IMR-90 (cell line): ENCODE measurements around the gene BRPF1. TPM values are rescaled to one million over a fixed set of nuclear protein-coding genes. Genes with fewer than 3 reads are reported as not detected.

ENCODE experiments used
- ATAC-seq: fragments of 200-7000 bp; cut with Tn5 transposase; 2 replicates; pipeline ENCODE4 v1.9.1; 2020; ENCODE audit warnings: low read depth, mild to moderate bottlenecking, moderate library complexity
- BruUV-seq: library from RNA; stranded (reverse); fragments of 400-500 nt; replicated peaks from 2 replicates; lab custom pipeline; 2021; lab: Mats Ljungman, UMichigan
- CTCF ChIA-PET: fragments of 300-600 bp; formaldehyde crosslinking; extraction: SDS; loops from one replicate; lab custom pipeline; 2021; ENCODE audit warnings: antibody characterized with exemption; lab: Yijun Ruan, JAX
- POLR2A ChIA-PET: fragments of 300-600 bp; sonication (Branson Sonifier 250); formaldehyde crosslinking; loops from one replicate; lab custom pipeline; 2022; ENCODE audit warnings: antibody characterized with exemption; ENCODE audit not compliant: unreplicated experiment; lab: Charles Lee
- DNase-seq: peaks from one replicate; pipeline ENCODE4 v3.0.0; 2013
- H2AFZ ChIP-seq: replicated peaks from 2 replicates; pipeline ENCODE3; 2013; ENCODE audit warnings: low read length, mild to moderate bottlenecking; ENCODE audit not compliant: poor library complexity
- H2AK5ac ChIP-seq: 2 replicates; pipeline ENCODE4 v1.6.1; 2013; ENCODE audit warnings: low read depth, low read length, inconsistent platforms
- H2AK9ac ChIP-seq: replicated peaks from 2 replicates; pipeline ENCODE3; 2013; ENCODE audit warnings: mild to moderate bottlenecking, low read depth, low read length, moderate library complexity; ENCODE audit not compliant: poor library complexity
- H2BK120ac ChIP-seq: 2 replicates; pipeline ENCODE4 v1.6.1; 2013; ENCODE audit warnings: low read depth, low read length, inconsistent platforms
- H2BK15ac ChIP-seq: 3 replicates; pipeline ENCODE4 v1.6.1; 2013; ENCODE audit warnings: low read depth, low read length, inconsistent platforms
- H2BK20ac ChIP-seq: 2 replicates; pipeline ENCODE4 v1.6.1; 2013; ENCODE audit warnings: low read depth, mild to moderate bottlenecking, inconsistent platforms, low read length, moderate library complexity
- H2BK5ac ChIP-seq: 2 replicates; pipeline ENCODE4 v1.6.1; 2013; ENCODE audit warnings: mild to moderate bottlenecking, low read depth, low read length, inconsistent platforms; ENCODE audit not compliant: poor library complexity, severe bottlenecking
- H3K14ac ChIP-seq: replicated peaks from 2 replicates; pipeline ENCODE4 v1.6.1; 2013; ENCODE audit warnings: low read depth, low read length, inconsistent platforms
- H3K18ac ChIP-seq: 2 replicates; pipeline ENCODE4 v1.6.1; 2013; ENCODE audit warnings: low read depth, low read length, control low read depth
- H3K23ac ChIP-seq: 2 replicates; pipeline ENCODE4 v1.6.1; 2013; ENCODE audit warnings: low read depth, low read length, inconsistent platforms
- H3K27ac ChIP-seq: 2 replicates; pipeline ENCODE4 v1.5.1; 2013; ENCODE audit warnings: mild to moderate bottlenecking, control low read depth, low read length; ENCODE audit not compliant: insufficient read depth
- H3K27me3 ChIP-seq: 2 replicates; pipeline ENCODE4 v1.6.1; 2013; ENCODE audit warnings: low read length; ENCODE audit not compliant: control insufficient read depth, insufficient read depth
- H3K36me3 ChIP-seq: 2 replicates; pipeline ENCODE4 v1.6.1; 2013; ENCODE audit warnings: low read length, mixed read lengths; ENCODE audit not compliant: control insufficient read depth, insufficient read depth
- H3K4ac ChIP-seq: 2 replicates; pipeline ENCODE4 v1.6.1; 2013; ENCODE audit warnings: low read depth, low read length, inconsistent platforms
- H3K4me1 ChIP-seq: 2 replicates; pipeline ENCODE4 v1.6.1; 2013; ENCODE audit warnings: low read length, mixed read lengths; ENCODE audit not compliant: control insufficient read depth, insufficient read depth
- H3K4me2 ChIP-seq: 2 replicates; pipeline ENCODE4 v1.6.1; 2013; ENCODE audit warnings: low read depth, mild to moderate bottlenecking, control low read depth, low read length, moderate library complexity
- H3K4me3 ChIP-seq: 2 replicates; pipeline ENCODE4 v1.5.1; 2013; ENCODE audit warnings: low read depth, mild to moderate bottlenecking, control low read depth, low read length, moderate library complexity; ENCODE audit not compliant: insufficient read depth
- H3K56ac ChIP-seq: 2 replicates; pipeline ENCODE4 v1.6.1; 2013; ENCODE audit warnings: low read length, inconsistent platforms; ENCODE audit not compliant: insufficient read depth; ENCODE audit errors: extremely low read depth
- H3K79me1 ChIP-seq, 2 experiments: 2 replicates each; pipeline ENCODE4 v1.6.1; 2013; ENCODE audit warnings: low read length in 2 of 2, inconsistent platforms in 1 of 2, low read depth in 1 of 2
- H3K9ac ChIP-seq: 2 replicates; pipeline ENCODE4 v1.6.1; 2013; ENCODE audit warnings: low read depth, low read length, control low read depth
- H3K9me1 ChIP-seq: 2 replicates; pipeline ENCODE4 v1.6.1; 2013; ENCODE audit warnings: low read length, inconsistent platforms; ENCODE audit not compliant: insufficient read depth
- H3K9me3 ChIP-seq: 2 replicates; pipeline ENCODE4 v1.6.1; 2013; ENCODE audit warnings: low read length; ENCODE audit not compliant: control insufficient read depth, insufficient read depth
- H4K20me1 ChIP-seq: 2 replicates; pipeline ENCODE4 v1.6.1; 2013; ENCODE audit warnings: low read length, inconsistent platforms; ENCODE audit not compliant: insufficient read depth
- H4K5ac ChIP-seq: 2 replicates; pipeline ENCODE4 v1.6.1; 2013; ENCODE audit warnings: mild to moderate bottlenecking, low read depth, low read length, control low read depth
- H4K8ac ChIP-seq, 2 experiments: 2 replicates each; pipeline ENCODE4 v1.6.1; 2013; ENCODE audit warnings: low read depth in 2 of 2, low read length in 2 of 2, control low read depth in 1 of 2, inconsistent platforms in 1 of 2
- H4K91ac ChIP-seq: 2 replicates; pipeline ENCODE4 v1.6.1; 2013; ENCODE audit warnings: low read depth, low read length, inconsistent platforms; ENCODE audit not compliant: insufficient read depth
- BHLHE40 ChIP-seq: fragments of 150-350 bp; IDR thresholded peaks from 2 replicates; pipeline ENCODE4 v1.6.1; 2016; ENCODE audit warnings: mild to moderate bottlenecking, low read depth, low read length
- CHD1 ChIP-seq: IDR thresholded peaks from 2 replicates; pipeline ENCODE4 v1.6.1; 2012; ENCODE audit warnings: low read depth, low read length, improper control_type of control experiment
- FOS ChIP-seq: fragments of 150-350 bp; IDR thresholded peaks from 2 replicates; pipeline ENCODE4 v1.6.1; 2016; ENCODE audit warnings: low read depth, low read length
- MAZ ChIP-seq: IDR thresholded peaks from 2 replicates; pipeline ENCODE4 v1.6.1; 2012; ENCODE audit warnings: low read depth, mild to moderate bottlenecking, low read length, improper control_type of control experiment, moderate library complexity, borderline replicate concordance
- MXI1 ChIP-seq: IDR thresholded peaks from 2 replicates; pipeline ENCODE4 v1.6.1; 2012; ENCODE audit warnings: low read depth, mild to moderate bottlenecking, low read length, moderate library complexity, borderline replicate concordance
- NFE2L2 ChIP-seq: fragments of 150-350 bp; IDR thresholded peaks from 2 replicates; pipeline ENCODE4 v1.6.1; 2016; ENCODE audit warnings: low read depth, mild to moderate bottlenecking, low read length
- POLR2A ChIP-seq: IDR thresholded peaks from 2 replicates; pipeline ENCODE4 v1.6.1; 2012; ENCODE audit warnings: mild to moderate bottlenecking, low read depth, low read length
- RAD21 ChIP-seq: IDR thresholded peaks from 2 replicates; pipeline ENCODE4 v1.6.1; 2012; ENCODE audit warnings: low read length, improper control_type of control experiment
- RCOR1 ChIP-seq: IDR thresholded peaks from 2 replicates; pipeline ENCODE4 v1.6.1; 2012; ENCODE audit warnings: mild to moderate bottlenecking, low read length, improper control_type of control experiment; ENCODE audit not compliant: insufficient replicate concordance
- RFX5 ChIP-seq: IDR thresholded peaks from 2 replicates; pipeline ENCODE4 v1.8.0; 2012; ENCODE audit warnings: low read depth, mild to moderate bottlenecking, low read length, moderate library complexity
- SMC3 ChIP-seq: fragments of 150-350 bp; IDR thresholded peaks from 2 replicates; pipeline ENCODE4 v1.6.1; 2016; ENCODE audit warnings: low read depth, mild to moderate bottlenecking, antibody characterized with exemption, low read length, moderate library complexity
- USF2 ChIP-seq: fragments of 150-350 bp; IDR thresholded peaks from 2 replicates; pipeline ENCODE4 v1.6.1; 2017; ENCODE audit warnings: mild to moderate bottlenecking, antibody characterized with exemption, low read length, low read depth
- WGBS, 2 experiments: methylation state at CpG; one replicate each; pipeline versions ENCODE4 v1.1.5 to v1.1.7; 2013; ENCODE audit warnings: missing lambda C conversion rate in 2 of 2; ENCODE audit not compliant: insufficient read length in 1 of 2; ENCODE audit errors: extremely low coverage in 2 of 2; 5-methylcytosine and 5-hydroxymethylcytosine counted together
- dilution Hi-C: fragments of 300-500 bp; cut with HindIII; formaldehyde crosslinking; loops from one replicate; pipeline ENCODE4 v1.14.3; 2018; ENCODE audit warnings: low sequenced_read_pairs; ENCODE audit not compliant: unreplicated experiment
- in situ Hi-C: fragments of 300-500 bp; cut with MboI; formaldehyde crosslinking; loops from 3 replicates; pipeline ENCODE4 v1.14.3; 2019; ENCODE audit warnings: low sequenced_read_pairs, inconsistent platforms, mixed read lengths
- intact Hi-C: fragments of 100-400 bp; cut with micrococcal nuclease; formaldehyde crosslinking; loops from 2 replicates; pipeline ENCODE4 v1.10.0; 2022
- polyA plus RNA-seq, 3 experiments: library from polyadenylated mRNA; depleted of rRNA; stranded (reverse); fragments of >200 nt; gene quantifications; 2 replicates each; pipeline ENCODE4 v1.2.3, GENCODE V29; 2012; ENCODE audit warnings: low replicate concordance in 1 of 3
- total RNA-seq: library from RNA; depleted of rRNA; stranded (reverse); fragments of >200 nt; gene quantifications from 2 replicates; pipeline ENCODE4 v1.2.3, GENCODE V29; 2012
- TF ChIP-seq, protein P1 (sequence below): conservative IDR thresholded peaks from 2 replicates; pipeline ENCODE4 v1.5.1; 2012; ENCODE audit warnings: mild to moderate bottlenecking, low read depth, low read length, improper control_type of control experiment

Gene BRPF1
- total and polyA plus RNA-seq, 2 of the 4 experiments (the other 2 are of a cell fraction): 13.6 to 15.6 TPM

DNA sequence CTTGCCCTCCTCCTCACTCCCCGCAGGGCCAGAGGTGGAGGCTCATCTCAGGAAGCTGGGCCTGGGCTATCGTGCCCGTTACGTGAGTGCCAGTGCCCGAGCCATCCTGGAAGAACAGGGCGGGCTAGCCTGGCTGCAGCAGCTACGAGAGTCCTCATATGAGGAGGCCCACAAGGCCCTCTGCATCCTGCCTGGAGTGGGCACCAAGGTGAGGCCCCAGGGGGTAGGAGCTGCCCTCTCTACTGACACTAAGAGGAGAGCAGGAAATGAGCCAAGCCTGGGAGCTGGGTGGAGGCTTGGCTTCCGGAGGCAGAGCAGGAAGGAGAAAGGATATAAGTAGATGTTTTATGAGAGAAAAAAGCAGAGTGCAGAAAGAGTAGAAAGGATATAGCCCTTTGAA, 23.1 kb downstream of the BRPF1 start:
- no peak overlapping the region for H2BK20ac ChIP-seq
- no peak overlapping the region for H2BK15ac ChIP-seq
- no peak overlapping the region for H3K9ac ChIP-seq
- dilution Hi-C loops: no loop called here
- H3K4me1 ChIP-seq: peaks cover 4% of the 10 kb centered on the region
- ATAC-seq (no peak), DNase-seq (no peak)
- H3K4me3 ChIP-seq: no peak overlapping the region
- BruUV-seq: no TSS peak
- peaks cover 13 to 25% of the 10 kb centered on the region in 2 experiments for H3K79me1 ChIP-seq
- H4K8ac ChIP-seq: no peak overlapping the region
- no peak overlapping the region for H4K91ac ChIP-seq
- no peak overlapping the region for H3K23ac ChIP-seq
- no peaks in the 10 kb centered on the region for H4K20me1 ChIP-seq
- no peak overlapping the region for H2BK120ac ChIP-seq
- no peak overlapping the region for H3K27ac ChIP-seq
- no peak overlapping the region for H3K4me2 ChIP-seq
- H3K14ac ChIP-seq: no peak overlapping the region
- H2AFZ ChIP-seq: no peak overlapping the region
- no peak overlapping the region for H3K18ac ChIP-seq
- peaks cover 9% of the 10 kb centered on the region; the same call in 1 of the 2 replicates for H3K9me1 ChIP-seq
- H4K5ac ChIP-seq: no peak overlapping the region
- WGBS, 2 experiments: 97% methylated on average over 6 of the region's 8 CpGs; no CpG with 5 or more reads in 1 of the 2 experiments
- no peak overlapping the region for H2BK5ac ChIP-seq
- CTCF ChIA-PET: no interaction called here
- no peaks in the 10 kb centered on the region for H3K27me3 ChIP-seq
- H3K9me3 ChIP-seq: no peaks in the 10 kb centered on the region
- intact Hi-C loops: no loop called here
- peak overlapping the region; percentile 7 for H2AK9ac ChIP-seq
- no peak for TF ChIP-seq FOS
- no peak for TF ChIP-seq MAZ
- TF ChIP-seq, protein P1, sequence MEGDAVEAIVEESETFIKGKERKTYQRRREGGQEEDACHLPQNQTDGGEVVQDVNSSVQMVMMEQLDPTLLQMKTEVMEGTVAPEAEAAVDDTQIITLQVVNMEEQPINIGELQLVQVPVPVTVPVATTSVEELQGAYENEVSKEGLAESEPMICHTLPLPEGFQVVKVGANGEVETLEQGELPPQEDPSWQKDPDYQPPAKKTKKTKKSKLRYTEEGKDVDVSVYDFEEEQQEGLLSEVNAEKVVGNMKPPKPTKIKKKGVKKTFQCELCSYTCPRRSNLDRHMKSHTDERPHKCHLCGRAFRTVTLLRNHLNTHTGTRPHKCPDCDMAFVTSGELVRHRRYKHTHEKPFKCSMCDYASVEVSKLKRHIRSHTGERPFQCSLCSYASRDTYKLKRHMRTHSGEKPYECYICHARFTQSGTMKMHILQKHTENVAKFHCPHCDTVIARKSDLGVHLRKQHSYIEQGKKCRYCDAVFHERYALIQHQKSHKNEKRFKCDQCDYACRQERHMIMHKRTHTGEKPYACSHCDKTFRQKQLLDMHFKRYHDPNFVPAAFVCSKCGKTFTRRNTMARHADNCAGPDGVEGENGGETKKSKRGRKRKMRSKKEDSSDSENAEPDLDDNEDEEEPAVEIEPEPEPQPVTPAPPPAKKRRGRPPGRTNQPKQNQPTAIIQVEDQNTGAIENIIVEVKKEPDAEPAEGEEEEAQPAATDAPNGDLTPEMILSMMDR: no peak
- TF ChIP-seq RCOR1: no peak
- no peak for TF ChIP-seq MXI1
- TF ChIP-seq RAD21: no peak
- no peak for TF ChIP-seq USF2
- no peak for TF ChIP-seq RFX5
- TF ChIP-seq SMC3: no peak
- TF ChIP-seq BHLHE40: no peak
- no peak for TF ChIP-seq CHD1
- TF ChIP-seq NFE2L2: no peak
- TF ChIP-seq POLR2A: no peak
- H2AK5ac ChIP-seq: no peak overlapping the region
- in situ Hi-C loops: no loop called here
- H3K4ac ChIP-seq: no peak overlapping the region
- H3K36me3 ChIP-seq: peaks cover 40% of the 10 kb centered on the region
- no peak overlapping the region for H3K56ac ChIP-seq
- POLR2A ChIA-PET: no interaction called here
